ENCODE data around the gene CSH1.
"Not testable (repeated sequence)": the region's sequence is repeated elsewhere in the genome, so short reads cannot be mapped to it uniquely, and the experiment has no call there.

The CSH1 gene

DNA sequence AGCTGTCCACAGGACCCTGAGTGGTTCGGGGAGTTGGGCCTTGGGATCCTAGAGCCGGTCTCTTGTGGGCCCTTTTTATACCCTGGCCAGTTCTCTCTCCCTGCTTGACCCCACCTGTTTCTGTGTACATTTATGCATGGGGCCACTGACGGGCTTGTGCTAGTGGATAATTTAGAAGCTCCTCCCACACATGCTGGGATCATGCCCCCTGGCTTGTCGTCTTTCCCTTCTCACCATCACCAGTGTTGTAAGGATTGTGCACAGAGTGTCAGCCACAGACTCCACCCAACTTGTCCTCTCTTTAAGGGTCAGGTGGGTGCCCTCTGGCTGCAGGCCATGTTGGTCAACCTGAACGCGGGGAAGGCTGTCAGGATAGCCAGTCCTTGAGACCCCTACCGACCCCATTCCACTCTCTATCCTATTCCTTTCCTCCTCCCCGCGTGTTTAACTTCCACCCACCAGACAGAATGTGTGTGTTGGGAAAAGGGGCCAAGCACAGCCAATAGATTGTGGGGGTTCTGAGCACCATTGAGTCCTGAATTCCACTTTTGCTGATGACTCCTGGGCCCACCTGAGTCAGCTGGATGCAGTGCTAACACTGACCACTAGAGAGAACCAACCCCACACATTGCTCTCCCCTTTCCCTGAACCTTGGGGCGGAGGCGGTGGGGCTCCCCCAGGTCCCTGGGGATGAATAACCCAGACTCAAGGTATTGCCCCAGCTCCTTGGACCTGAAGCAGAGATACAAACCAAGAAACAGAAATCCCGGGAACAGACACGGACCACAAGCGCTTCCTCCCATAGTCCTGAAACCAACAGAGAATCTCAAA is at the start of gene CSH1:
Gene CSH1 (minus strand): TSS at position 51 of the 831 bp plus-strand sequence. CDS start 63 bp downstream, outside the sequence.
- DNase-seq (ENCODE audit: low read depth in 2 of 3, low spot score in 1 of 3) = not testable (repeated sequence)

DNA sequence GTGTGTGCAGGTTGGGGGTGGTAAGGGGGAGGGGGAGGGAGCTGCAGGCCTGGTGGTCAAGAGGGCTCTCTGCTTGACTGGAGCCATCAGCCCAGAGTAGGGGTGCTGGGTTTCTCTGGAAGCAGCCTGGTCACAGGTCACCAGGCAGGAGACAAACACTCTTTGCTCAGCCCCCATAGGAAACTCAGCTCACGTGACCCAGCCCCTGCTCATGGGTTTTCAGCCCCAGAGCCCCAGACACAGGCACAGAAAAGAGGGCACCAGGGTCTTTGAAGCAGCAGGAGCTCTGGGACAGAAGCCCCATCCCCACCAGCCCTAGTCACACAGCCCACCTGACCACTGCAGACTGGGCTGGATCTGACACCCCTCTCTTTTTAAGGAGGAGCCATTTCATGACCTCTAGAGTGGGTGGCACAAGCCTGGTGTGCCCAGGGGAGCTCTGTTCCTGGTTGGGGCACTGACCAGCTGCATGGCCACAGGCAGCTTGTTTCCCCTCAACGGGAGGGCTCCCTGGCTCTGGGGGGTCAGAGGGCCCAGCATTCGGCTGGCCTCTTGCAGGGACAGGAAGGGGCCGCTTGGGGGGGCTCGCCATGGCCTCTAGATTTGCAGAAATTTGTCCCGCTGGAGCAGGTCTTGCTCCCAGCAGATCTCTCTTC is 49.5 kb upstream of the CSH1 start:
- DNase-seq (ENCODE audit: low read depth in 2 of 3, low spot score in 1 of 3) = no peak

DNA sequence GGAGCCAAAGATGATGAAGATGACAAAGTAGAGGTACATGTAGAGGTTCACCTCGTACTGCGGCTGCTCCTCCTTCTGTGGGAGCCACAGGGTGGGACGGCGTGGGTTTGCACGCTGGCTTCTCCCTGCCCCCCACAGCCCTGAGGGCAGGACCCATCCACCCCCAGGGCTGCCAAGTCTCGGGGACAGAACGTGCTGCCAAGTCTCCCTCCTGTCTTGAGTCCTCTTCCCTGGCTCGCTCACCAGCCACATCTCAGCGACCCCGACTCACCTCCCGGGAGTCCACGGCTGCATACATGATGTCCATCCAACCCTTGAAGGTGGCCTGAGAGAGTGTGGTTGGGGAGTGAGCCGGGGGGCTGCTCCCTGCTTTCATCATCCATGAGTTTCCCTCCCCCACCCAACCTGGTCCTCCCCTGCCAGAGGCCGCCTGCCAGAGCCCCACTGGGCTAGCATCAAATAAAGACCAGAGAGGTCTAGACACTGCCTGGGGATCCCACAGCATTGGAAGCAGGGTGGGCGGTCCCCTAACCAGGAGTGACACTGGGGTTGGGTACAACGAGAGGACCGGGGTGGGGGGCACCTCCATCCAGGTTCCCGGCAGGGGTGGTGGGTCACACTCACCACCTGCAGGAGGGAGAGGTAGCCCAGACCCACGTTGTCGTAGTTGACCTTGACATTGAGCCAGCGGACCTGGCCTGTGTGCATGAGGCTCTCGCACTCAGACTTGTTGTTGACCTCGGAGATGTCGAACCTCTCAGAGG is 48.5 kb upstream of the CSH1 start:
- no peak for DNase-seq (ENCODE audit: low read depth in 2 of 3, low spot score in 1 of 3)

DNA sequence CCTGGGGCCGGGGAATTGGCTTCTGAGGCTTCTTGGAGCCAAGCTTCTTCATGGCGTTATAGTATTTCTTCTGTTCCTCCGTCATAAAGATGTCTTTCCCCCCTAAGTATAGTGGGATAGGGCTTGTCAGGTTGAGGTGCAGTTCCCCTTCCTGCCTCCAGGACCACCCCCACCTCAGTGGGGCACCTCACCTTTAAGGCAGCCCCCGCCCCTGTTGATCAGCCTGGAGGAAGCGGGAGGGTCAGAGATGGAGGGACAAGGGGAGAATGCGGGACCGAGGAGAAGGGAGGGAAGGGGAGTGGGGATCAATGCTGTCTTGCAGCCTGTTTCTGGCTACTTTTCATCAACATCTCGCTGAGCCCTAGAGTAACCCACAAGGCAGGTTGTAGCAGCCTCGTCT is 47.4 kb upstream of the CSH1 start:
- no peak for DNase-seq (ENCODE audit: low read depth in 2 of 3, low spot score in 1 of 3)

DNA sequence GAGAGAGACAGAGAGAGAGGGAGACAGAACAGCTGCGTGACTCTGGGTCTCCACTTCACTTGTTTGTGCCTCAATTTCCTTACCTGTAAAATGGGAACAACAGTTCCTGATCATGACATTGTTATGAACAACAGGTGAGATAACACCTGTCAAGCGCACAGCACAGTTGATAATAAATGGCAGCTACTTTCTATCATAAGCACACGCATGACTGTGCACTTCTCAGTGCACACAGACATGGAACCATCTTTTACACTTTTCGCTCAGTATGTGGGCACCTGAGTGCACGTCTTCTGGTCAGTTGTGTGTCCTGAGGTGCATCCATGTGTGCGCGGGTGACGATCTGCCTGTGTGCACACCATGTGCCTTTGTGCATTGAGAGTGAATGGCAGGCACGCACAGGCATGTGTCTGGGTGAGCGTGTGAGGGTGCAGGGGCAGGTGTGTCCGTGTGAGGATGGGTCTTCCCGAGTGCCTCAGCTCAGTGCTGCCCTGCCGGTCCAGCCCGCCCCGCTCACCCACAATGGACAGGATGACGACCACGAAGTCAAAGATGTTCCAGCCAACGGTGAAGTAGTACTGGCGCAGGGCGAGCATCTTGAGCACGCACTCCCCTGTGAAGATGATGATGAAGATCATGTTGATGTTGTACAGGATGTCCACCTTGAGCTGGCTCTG is 46.1 kb upstream of the CSH1 start:
- no peak for DNase-seq (ENCODE audit: low read depth in 2 of 3, low spot score in 1 of 3)

DNA sequence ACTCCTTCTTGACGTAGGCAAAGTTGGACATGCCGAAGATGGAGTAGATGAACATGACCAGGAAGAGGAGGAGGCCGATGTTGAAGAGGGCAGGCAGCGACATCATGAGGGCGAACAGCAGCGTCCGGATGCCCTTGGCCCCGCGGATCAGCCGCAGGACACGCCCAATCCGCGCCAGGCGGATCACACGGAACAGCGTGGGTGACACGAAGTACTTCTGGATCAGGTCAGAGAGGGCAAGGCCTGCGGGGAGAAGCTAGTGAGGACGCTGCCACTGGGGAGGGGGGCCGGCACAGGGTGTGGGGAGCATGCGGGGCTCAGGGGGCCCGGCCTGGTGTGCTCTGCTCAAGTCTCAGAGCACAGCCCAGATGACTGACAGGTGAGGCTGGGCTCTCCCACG is 45.4 kb upstream of the CSH1 start:
- DNase-seq (ENCODE audit: low read depth in 2 of 3, low spot score in 1 of 3) = no peak

DNA sequence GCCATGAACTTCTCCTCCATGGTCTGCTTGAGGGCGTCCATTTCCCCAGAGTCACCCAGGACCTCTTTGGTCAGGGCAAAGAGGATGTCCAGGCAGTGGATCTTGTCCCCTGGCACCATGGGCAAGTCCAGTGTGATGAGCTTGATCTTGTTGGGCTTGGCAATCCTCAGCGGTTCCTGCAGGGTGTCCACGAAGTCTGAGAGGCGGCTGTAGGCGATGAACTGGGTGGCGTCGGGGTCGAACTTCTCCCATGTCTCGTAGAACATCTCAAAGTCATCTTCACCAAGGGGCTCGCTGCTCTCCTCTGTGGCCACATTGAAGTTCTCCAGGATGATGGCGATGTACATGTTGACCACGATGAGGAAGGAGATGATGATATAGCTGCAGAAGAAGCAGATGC is 44.8 kb upstream of the CSH1 start:
- no peak for DNase-seq (ENCODE audit: low read depth in 2 of 3, low spot score in 1 of 3)

DNA sequence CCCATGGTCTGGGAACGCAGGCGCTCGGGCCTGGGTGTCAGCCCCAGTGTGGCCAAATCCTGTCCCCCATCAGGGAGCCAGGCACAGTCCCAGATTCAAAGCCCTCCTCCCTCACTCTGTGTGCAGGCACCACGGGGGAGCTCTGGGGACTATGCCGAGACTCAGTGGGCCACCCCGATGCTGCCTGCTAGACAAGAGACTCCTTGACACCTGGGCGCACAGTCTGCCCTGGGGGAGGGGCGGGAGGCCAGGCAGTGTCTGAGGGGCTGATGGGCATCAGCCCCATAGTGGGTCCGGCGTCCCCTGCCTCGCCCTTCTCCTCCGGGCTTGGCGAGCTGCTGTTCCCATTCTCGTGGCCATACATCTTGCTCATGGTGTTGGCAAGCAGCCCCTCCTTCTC is 44.2 kb upstream of the CSH1 start:
- DNase-seq (ENCODE audit: low read depth in 2 of 3, low spot score in 1 of 3) = no peak

DNA sequence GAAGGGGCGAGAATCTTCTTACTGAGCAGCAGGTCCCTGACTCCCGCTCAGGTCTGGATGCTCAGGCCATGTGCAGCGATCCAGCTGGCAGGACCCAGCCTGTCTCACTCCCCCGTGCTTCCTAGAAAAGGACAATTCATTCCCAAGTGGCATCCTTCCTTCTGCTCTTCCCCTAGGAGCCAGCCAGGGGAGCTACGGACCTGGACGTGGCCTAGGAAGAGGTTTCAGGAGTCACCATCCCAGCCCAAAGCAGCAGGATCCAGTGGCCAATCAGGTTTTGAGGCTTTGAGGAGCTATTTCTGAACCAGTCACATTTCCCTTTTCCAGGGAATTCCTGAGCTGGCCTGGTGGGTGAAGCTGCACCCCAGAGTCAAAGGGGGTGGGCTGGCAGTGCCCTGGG is 43.5 kb upstream of the CSH1 start:
- DNase-seq (ENCODE audit: low read depth in 2 of 3, low spot score in 1 of 3) = no peak

DNA sequence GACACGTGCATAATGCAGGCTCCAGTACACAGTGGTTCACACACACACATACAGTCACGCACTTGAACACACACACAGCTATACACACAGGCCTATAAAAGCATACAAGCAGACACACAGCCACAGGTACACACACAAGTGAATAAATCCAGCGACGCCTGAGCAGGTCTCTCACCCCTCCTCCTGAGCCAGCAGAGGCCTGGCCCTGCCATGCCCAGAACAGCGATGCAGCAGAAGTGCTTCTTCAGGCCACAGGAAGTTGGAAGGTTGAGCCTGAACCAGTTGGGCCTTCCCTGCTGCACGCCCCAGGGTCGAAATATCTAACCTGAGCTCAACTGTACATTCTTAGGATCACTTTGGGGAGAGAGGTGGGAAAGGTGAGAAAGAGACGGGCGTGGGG is 43.0 kb upstream of the CSH1 start:
- DNase-seq (ENCODE audit: low read depth in 2 of 3, low spot score in 1 of 3) = no peak

DNA sequence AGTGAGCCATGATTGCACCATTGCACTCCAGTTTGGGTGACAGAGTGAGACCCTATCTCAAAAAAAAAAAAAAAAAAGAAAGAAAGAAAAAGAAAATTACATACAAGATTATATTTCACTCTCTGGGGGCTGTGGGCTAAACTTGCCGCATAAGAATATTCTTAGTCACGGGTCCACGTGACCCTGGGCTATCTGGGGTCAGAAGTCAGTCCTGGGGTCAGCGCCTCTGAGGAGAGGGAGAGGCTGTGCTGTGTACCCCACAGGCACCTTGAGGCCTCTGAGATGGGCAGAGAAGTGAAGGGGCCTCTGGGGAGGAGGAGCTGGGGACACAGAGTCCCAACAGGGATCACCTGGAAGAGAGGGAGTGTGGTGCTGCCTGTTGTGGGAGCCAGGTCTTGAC is 41.5 kb upstream of the CSH1 start:
- no peak for DNase-seq (ENCODE audit: low read depth in 2 of 3, low spot score in 1 of 3)

DNA sequence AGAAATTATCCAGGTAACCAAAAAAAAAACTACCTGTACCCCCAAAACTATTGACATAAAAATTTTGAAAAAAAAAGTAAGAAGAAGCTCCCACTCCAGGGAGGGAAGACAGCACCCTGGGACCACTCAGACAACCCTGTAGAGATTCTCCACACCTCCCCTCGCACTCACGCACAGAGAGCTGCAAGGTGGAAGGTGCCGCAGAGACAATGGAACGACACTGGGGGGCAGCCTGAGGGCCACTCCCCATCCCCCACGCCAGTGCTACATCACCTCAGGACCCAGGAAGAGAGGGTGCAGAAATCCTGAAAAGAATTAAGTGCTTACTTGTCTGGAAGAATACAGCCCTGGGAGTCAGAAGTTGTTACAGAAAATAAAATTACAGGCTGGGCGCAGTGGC is 40.9 kb upstream of the CSH1 start:
- DNase-seq (ENCODE audit: low read depth in 2 of 3, low spot score in 1 of 3) = no peak

DNA sequence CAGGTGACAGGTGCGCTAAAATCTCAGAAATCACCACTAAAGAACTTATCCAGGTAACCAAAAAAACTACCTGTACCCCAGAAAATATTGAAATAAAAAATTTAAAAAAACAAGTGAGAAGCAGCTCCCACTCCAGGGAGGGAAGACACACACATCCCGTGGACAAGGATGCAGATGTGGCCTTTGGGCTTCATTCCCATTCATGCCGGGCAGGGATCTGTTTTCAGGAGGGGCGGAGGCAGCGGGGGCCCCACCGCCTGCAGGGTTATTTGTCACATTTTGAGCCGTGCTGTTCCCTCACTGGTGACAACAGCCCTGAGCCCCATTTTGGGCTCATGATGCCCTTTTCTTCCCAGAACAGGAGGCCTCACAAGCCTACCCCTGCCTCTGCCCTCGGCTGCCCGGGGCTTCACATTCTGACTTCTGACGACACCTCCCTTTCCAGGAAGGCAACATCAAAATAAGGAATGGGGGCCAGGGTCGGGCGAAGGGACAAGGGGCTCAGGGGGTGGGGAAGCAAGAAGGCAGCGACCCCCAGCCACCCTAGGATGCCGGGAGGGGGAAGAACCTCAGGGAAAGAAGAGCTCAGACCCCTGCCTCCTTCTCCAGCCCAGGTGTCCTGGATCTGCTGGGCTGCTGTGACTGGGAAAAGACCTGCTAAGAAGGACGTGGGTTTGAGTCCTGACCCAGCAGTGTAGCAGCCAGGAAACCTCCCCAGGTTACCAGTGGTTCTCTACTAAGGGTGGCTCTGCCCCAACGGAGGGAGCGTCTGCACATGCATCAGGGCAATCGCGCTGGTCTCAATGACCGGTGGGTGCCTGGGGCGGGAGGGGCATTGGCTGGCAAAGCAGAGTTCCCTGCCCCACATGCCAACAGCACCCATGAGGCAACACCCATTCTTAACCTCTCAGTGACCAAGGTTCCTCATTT is 38.1 kb upstream of the CSH1 start:
- no peak for DNase-seq (ENCODE audit: low read depth in 2 of 3, low spot score in 1 of 3)

DNA sequence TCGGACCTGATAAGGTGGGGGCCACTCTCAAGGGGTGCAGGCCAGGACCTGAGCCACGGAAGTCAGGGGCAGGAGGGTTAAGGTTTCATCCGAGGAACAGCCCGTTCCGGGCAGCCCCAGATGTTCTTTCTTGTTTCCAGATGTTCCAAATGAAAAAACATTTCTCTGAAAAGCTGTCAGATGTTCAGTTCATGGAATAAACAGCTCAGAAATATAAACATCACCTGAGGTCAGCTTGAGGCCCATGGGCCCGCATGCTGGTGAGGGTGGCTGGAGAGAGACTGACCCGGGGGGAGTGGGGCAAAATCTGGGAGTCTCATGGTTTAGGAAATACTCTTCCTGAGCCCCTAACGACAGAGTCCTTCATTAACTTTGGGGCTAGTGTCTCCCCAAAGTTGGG is 37.2 kb upstream of the CSH1 start:
- DNase-seq (ENCODE audit: low read depth in 2 of 3, low spot score in 1 of 3) = no peak

DNA sequence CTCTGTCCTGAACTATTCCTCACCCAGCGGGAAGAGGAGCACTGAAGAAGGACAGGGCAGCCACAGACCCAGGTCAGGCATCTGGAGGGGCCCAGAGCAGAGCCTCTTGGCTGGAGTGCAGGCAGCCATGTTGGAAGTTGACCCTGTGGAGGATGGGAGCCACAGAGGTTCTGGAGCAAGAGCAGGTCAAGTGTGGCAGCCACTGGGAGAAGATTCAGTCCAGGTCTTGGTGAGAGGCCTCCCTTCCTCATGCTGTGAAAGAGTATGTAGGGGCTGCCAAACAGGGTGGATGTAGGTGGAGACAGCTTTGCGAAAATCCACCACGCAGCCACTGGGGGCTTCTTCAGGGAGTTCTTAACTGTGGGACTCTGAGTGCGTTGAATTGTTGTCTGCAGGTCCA is 36.3 kb upstream of the CSH1 start:
- DNase-seq (ENCODE audit: low read depth in 2 of 3, low spot score in 1 of 3) = no peak

DNA sequence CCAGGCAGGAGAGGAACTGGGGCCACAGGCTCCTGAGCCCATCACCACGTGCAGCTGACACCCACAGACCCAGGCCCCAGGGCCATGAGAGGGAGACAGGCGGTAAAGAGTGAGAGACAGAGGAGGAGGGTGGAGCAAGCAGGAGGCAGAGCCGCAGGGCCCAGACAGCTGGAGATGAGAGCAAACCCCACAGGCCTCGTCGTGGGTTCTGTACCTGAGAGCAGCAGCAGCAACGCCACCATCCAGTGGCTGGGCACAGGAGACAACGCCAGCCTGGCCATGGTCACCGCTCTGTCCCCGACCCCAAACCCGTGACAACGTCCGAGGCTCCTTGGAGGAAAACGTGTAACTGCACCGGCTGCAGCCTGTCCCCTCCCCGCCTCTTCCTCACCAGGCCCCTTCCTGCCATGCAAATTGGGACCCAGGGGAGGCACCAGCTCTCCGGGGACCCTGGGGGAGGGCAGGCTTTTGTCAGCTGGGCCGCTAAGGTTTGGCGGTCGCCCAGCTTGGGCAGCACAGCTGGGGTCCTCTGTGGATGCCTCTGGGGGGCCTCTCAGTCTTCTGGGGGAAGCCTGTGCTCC is 35.7 kb upstream of the CSH1 start, which contains the start of gene CD79B:
Gene CD79B (minus strand): TSS at position 351 of the 581 bp plus-strand sequence. CDS start 70 bp downstream, at position 281.
- DNase-seq (ENCODE audit: low read depth in 2 of 3, low spot score in 1 of 3) = no peak

DNA sequence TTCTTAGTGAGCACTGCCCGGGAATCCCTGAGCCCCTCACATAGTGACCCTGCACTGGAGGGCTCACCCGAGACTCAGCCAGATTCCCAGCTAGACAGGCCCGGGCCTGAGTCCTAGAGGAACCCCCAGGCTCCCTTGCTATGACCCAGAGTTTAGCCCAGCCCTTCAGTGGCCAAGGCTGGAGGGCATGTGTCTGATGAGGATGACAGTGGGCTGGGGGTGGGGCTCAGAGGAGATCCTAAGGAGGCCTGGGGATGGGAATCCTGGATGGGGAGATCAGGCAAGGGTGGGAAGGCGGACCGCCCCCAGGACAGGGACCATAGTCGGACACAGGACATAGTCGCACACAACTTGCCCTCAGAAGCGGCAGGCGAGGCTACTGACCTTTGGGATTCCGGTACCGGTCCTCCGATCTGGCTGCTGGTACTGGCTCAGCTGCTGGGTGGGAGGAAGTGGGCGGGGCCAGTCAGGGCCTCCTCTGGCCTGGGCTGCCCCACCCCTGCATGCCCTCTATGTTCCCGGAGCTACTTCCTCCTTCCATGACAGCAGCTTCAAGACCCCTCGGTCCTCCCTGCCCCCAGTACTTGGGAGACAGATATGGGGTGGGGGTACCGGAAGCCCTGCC is 34.7 kb upstream of the CSH1 start:
- DNase-seq (ENCODE audit: low read depth in 2 of 3, low spot score in 1 of 3) = peak in 1 of 3 donors; percentile 54

DNA sequence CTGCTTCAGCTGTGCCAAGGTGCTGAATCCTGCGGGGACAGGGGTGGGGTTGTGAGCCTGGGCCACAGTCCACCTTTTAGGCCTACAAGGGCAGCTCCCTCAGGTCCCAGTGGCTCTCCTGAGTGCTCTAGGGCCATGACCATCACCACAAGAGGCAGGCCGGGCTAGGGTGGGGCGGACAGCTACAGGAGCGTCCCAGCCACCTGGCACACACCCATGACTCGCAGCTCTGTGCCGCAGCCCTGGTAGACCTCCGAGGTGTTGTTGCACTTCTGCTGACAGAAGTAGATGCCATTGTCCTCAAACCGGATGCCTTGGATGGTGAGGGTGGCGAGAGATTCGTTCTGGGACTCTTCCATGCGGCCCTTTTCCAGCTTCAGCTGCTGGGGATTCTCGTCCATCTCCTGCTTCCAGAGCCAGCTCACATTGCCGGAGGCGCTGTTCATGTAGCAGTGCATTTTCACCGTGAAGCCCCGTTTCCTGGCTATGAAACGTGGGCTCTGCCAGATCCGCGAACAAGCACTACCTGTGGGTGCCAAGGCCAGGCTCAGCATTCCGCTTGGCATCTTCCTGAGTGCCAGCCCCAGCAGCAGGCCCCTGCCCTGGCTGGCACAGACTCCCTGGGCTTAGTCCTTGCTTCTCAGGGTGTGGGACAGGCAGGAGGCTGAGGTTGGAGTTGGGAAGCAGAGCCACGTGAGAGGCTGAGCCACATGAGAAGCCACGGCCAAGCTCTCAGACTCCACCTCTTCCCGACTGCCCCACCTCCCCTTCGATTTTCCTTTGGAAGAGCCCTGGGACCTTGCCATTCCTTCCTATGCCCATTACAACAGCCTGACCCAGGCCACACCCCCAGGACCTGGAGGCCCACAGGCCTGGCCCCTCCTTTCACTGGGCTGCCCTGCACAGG is 33.7 kb upstream of the CSH1 start:
- no peak for DNase-seq (ENCODE audit: low read depth in 2 of 3, low spot score in 1 of 3)

Measured in stimulated activated CD4-positive, alpha-beta T cell treated with anti-CD3 and anti-CD28 coated beads, Interleukin-12 subunit alpha, Interleukin-12 subunit beta, amount 100 ng/mL, for 48 hours (primary cell).